ENCODE results near the gene GRID1. TPM values are rescaled to one million over a fixed set of nuclear protein-coding genes. Genes with fewer than 3 reads are reported as not detected.

The GRID1 gene
- polyA plus RNA-seq, 1 donor (not counting 4 experiments of a cell fraction or from before 2014, with no cell fraction given) = 0.01 TPM

DNA sequence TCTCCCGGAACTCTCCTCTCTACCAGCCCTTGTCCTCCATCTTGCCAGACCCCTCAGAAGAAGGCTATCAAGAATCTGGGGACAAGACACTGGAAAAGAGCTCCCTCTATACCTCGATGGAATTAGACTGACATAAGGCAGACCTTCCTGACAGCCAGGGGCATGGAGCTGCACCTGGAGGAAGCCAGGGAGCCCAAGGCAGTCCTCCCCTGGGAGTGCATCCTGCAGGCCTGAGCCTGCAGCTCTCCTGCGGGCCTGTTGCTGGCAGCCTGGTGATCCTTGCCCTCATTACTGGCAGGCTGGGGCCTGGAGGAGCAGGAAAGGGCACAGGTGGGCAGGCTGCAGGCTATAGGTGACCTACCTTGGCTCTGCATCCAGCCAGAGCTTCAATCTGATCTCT is 323.4 kb downstream of the GRID1 start:
- Histone ChIP-seq H3K79me2 (ENCODE audit: control insufficient read depth, insufficient read depth, low read length) (no peaks in the 10 kb centered on the region), H3K4me1 (ENCODE audit: control insufficient read depth, extremely low read depth, insufficient read depth, low read length) (peaks cover 8% of the 10 kb centered on the region), H3K27me3 (ENCODE audit: control insufficient read depth, extremely low read depth, insufficient read depth, low read length) (no peaks in the 10 kb centered on the region), H3K36me3 (ENCODE audit: control insufficient read depth in 2 of 2, extremely low read depth in 1 of 2, insufficient read depth in 2 of 2, low read length in 2 of 2) (no peaks in the 10 kb centered on the region), H3K4me3 (ENCODE audit: control insufficient read depth in 2 of 3, extremely low read depth in 1 of 3, insufficient read depth in 2 of 3, low read depth in 1 of 3, low read length in 3 of 3) (no peak overlapping the region), H3K9ac (ENCODE audit: control insufficient read depth, extremely low read depth, insufficient read depth, low read length) (no peak overlapping the region), H3K9me1 (ENCODE audit: control insufficient read depth, extremely low read depth, insufficient read depth, low read length) (no peaks in the 10 kb centered on the region), H3K9me3 (ENCODE audit: control insufficient read depth, low read depth, low read length) (no peaks in the 10 kb centered on the region), H2AFZ (ENCODE audit: control insufficient read depth, low read length) (no peak overlapping the region), H3K4me2 (ENCODE audit: control insufficient read depth, extremely low read depth, insufficient read depth, low read depth, low read length) (no peak overlapping the region), H4K20me1 (ENCODE audit: control insufficient read depth, extremely low read depth, insufficient read depth, low read length) (no peaks in the 10 kb centered on the region), H3K27ac (ENCODE audit: control insufficient read depth, insufficient read depth, low read length) (no peak overlapping the region)
- peak; percentile 11 for DNase-seq (ENCODE audit: low read depth, low spot score)
- FAIRE-seq = peak; percentile 34
- TF ChIP-seq, protein P1, sequence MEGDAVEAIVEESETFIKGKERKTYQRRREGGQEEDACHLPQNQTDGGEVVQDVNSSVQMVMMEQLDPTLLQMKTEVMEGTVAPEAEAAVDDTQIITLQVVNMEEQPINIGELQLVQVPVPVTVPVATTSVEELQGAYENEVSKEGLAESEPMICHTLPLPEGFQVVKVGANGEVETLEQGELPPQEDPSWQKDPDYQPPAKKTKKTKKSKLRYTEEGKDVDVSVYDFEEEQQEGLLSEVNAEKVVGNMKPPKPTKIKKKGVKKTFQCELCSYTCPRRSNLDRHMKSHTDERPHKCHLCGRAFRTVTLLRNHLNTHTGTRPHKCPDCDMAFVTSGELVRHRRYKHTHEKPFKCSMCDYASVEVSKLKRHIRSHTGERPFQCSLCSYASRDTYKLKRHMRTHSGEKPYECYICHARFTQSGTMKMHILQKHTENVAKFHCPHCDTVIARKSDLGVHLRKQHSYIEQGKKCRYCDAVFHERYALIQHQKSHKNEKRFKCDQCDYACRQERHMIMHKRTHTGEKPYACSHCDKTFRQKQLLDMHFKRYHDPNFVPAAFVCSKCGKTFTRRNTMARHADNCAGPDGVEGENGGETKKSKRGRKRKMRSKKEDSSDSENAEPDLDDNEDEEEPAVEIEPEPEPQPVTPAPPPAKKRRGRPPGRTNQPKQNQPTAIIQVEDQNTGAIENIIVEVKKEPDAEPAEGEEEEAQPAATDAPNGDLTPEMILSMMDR (optimal IDR thresholded peaks at IDR 0.05 in 1 of 3, IDR thresholded peaks at IDR 0.05 in 1 of 3, conservative IDR thresholded peaks at IDR 0.05 in 1 of 3; ENCODE audit: extremely low read depth in 1 of 3, insufficient read depth in 2 of 3, low read length in 3 of 3) = peak in 1 of 3 experiments; percentile 20
- no peak for TF ChIP-seq EZH2 (IDR thresholded peaks at IDR 0.05; ENCODE audit: low read length)
- dilution Hi-C loops (cut with MboI; ENCODE audit: extremely low pct_ligation_motif_present, low sequenced_read_pairs) = no loop called here

DNA sequence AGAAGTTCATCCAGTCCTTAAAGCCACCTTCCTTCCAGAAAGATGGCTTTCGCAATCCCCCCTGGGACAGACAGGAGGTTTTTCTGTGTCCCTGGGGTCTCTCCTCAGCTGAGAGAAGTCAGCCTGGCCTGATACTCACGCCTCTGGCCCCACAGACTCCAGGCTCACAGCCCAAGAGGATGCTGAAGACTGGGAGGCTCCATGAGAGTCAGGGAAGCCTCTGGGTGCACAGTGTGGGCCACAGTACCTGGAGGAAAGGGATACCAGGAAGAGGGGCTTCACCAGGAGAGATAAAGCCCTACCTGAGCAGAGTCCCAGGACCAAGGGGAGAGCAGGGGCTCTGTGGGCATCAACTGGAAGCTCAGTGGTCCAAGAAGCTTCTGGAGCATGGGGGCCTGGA is 324.4 kb downstream of the GRID1 start:
- no peak for TF ChIP-seq EZH2 (IDR thresholded peaks at IDR 0.05; ENCODE audit: low read length)
- TF ChIP-seq, protein P1 (optimal IDR thresholded peaks at IDR 0.05 in 1 of 3, IDR thresholded peaks at IDR 0.05 in 1 of 3, conservative IDR thresholded peaks at IDR 0.05 in 1 of 3; ENCODE audit: extremely low read depth in 1 of 3, insufficient read depth in 2 of 3, low read length in 3 of 3) = no peak
- no peaks in the 10 kb centered on the region for H3K9me3 ChIP-seq (ENCODE audit: control insufficient read depth, low read depth, low read length)
- DNase-seq (ENCODE audit: low read depth, low spot score) = no peak
- H3K27me3 ChIP-seq (ENCODE audit: control insufficient read depth, extremely low read depth, insufficient read depth, low read length) = no peaks in the 10 kb centered on the region
- H3K4me1 ChIP-seq (ENCODE audit: control insufficient read depth, extremely low read depth, insufficient read depth, low read length) = peaks cover 8% of the 10 kb centered on the region
- dilution Hi-C loops (cut with MboI; ENCODE audit: extremely low pct_ligation_motif_present, low sequenced_read_pairs) = no loop called here
- H4K20me1 ChIP-seq (ENCODE audit: control insufficient read depth, extremely low read depth, insufficient read depth, low read length) = no peaks in the 10 kb centered on the region
- H3K79me2 ChIP-seq (ENCODE audit: control insufficient read depth, insufficient read depth, low read length) = no peaks in the 10 kb centered on the region
- no peak overlapping the region for H3K4me2 ChIP-seq (ENCODE audit: control insufficient read depth, extremely low read depth, insufficient read depth, low read depth, low read length)
- FAIRE-seq = no peak
- H3K9me1 ChIP-seq (ENCODE audit: control insufficient read depth, extremely low read depth, insufficient read depth, low read length) = no peaks in the 10 kb centered on the region
- H3K36me3 ChIP-seq (ENCODE audit: control insufficient read depth in 2 of 2, extremely low read depth in 1 of 2, insufficient read depth in 2 of 2, low read length in 2 of 2) = no peaks in the 10 kb centered on the region
- no peak overlapping the region for H2AFZ ChIP-seq (ENCODE audit: control insufficient read depth, low read length)
- H3K9ac ChIP-seq (ENCODE audit: control insufficient read depth, extremely low read depth, insufficient read depth, low read length) = no peak overlapping the region
- no peak overlapping the region for H3K27ac ChIP-seq (ENCODE audit: control insufficient read depth, insufficient read depth, low read length)
- H3K4me3 ChIP-seq (ENCODE audit: control insufficient read depth in 2 of 3, extremely low read depth in 1 of 3, insufficient read depth in 2 of 3, low read depth in 1 of 3, low read length in 3 of 3) = no peak overlapping the region
